Ascending aorta (tissue), 2 donors: ENCODE results near the gene ZFYVE28. TPM values are rescaled to one million over a fixed set of nuclear protein-coding genes. Genes with fewer than 3 reads are reported as not detected.

Experiments used
- DNase-seq, 2 donors: peaks; one replicate each; pipeline ENCODE4 v3.0.0-alpha.2; 2019; ENCODE audit warnings: low spot score in 2 of 2
- H3K27ac ChIP-seq, 2 donors: fragments of 200-600 bp; sonication (generic); one replicate each; pipeline ENCODE4 v1.5.1; 2016 to 2017; ENCODE audit warnings: mild to moderate bottlenecking in 1 of 2
- H3K27me3 ChIP-seq: fragments of 200-600 bp; sonication (generic); one replicate; pipeline ENCODE4 v1.5.1; 2017
- H3K36me3 ChIP-seq, 2 donors: fragments of 200-600 bp; sonication (generic); one replicate each; pipeline ENCODE4 v1.5.1; 2016
- H3K4me1 ChIP-seq, 2 donors: fragments of 200-600 bp; sonication (generic); one replicate each; pipeline ENCODE4 v1.5.1; 2016 to 2017; ENCODE audit warnings: mild to moderate bottlenecking in 1 of 2
- H3K4me3 ChIP-seq, 2 donors: fragments of 200-600 bp; sonication (generic); one replicate each; pipeline ENCODE4 v1.5.1; 2016 to 2017; ENCODE audit warnings: mild to moderate bottlenecking in 1 of 2
- H3K9me3 ChIP-seq, 2 donors: fragments of 200-600 bp; sonication (generic); one replicate each; pipeline ENCODE4 v1.5.1; 2016
- intact Hi-C: fragments of 100-400 bp; cut with DNase I; formaldehyde crosslinking; loops from one replicate; pipeline ENCODE4 v1.15.1; 2023
- total RNA-seq: library from RNA; depleted of rRNA; stranded (reverse); fragments of >200 nt; gene quantifications from one replicate; pipeline ENCODE4 v1.1.0, GENCODE V29; 2016
- TF ChIP-seq, protein P1 (sequence below), 3 experiments: fragments of 200-600 bp in 2 of 3; fragments of 450-650 bp in 1 of 3; sonication (generic) in 2 of 3; IDR thresholded peaks; one replicate each; pipeline ENCODE4 v1.5.1; 2016 to 2019; ENCODE audit warnings: antibody characterized with exemption in 3 of 3, mild to moderate bottlenecking in 1 of 3, moderate library complexity in 1 of 3

ZFYVE28 gene
- total RNA-seq, 1 donor from 2014 or later: 12.3 TPM

DNA sequence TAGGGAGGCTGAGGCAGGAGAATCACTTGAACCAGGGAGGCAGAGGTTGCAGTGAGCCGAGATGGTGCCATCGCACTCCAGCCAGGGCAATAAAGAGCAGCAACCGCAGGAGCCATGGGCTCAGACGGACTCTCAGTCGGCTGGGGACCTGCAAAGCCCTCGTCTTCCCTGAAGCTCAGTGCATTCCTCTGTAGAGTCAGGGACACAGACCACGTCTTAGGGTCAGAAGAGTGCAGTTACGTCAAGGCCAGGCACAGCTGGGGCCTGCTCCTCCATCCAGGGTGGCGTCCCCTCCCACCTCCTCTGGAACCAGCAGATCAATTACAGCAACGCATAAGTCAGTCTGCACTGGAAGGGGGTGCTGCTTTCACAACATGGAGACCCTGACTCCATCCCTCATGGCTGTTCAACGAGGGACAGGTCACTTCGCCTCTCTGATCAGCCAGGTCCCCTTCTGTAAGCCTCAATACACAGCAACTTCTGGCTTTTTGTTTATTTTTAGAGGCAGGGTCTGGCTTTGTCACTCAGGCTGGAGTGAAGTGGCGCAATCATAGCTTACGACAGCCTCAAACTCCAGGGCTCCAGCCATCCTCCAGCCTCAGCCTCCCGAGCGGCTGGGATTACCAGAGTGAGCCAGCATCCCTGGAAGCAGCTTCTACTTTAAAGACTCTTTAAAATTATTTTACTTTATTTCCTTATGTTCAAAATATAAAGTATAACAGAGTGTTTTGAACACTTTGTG, 76.4 kb downstream of the ZFYVE28 start:
- Histone ChIP-seq H3K27ac (no peak overlapping the region), H3K4me1 (no peaks in the 10 kb centered on the region), H3K9me3 (no peaks in the 10 kb centered on the region), H3K4me3 (no peak overlapping the region), H3K36me3 (peaks cover 0 to 5% of the 10 kb centered on the region in 2 donors), H3K27me3 (no peaks in the 10 kb centered on the region)
- DNase-seq: peak in 1 of 2 donors; percentile 55
- TF ChIP-seq, protein P1, sequence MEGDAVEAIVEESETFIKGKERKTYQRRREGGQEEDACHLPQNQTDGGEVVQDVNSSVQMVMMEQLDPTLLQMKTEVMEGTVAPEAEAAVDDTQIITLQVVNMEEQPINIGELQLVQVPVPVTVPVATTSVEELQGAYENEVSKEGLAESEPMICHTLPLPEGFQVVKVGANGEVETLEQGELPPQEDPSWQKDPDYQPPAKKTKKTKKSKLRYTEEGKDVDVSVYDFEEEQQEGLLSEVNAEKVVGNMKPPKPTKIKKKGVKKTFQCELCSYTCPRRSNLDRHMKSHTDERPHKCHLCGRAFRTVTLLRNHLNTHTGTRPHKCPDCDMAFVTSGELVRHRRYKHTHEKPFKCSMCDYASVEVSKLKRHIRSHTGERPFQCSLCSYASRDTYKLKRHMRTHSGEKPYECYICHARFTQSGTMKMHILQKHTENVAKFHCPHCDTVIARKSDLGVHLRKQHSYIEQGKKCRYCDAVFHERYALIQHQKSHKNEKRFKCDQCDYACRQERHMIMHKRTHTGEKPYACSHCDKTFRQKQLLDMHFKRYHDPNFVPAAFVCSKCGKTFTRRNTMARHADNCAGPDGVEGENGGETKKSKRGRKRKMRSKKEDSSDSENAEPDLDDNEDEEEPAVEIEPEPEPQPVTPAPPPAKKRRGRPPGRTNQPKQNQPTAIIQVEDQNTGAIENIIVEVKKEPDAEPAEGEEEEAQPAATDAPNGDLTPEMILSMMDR (IDR thresholded peaks at IDR 0.05): no peak
- intact Hi-C loops: no loop called here

DNA sequence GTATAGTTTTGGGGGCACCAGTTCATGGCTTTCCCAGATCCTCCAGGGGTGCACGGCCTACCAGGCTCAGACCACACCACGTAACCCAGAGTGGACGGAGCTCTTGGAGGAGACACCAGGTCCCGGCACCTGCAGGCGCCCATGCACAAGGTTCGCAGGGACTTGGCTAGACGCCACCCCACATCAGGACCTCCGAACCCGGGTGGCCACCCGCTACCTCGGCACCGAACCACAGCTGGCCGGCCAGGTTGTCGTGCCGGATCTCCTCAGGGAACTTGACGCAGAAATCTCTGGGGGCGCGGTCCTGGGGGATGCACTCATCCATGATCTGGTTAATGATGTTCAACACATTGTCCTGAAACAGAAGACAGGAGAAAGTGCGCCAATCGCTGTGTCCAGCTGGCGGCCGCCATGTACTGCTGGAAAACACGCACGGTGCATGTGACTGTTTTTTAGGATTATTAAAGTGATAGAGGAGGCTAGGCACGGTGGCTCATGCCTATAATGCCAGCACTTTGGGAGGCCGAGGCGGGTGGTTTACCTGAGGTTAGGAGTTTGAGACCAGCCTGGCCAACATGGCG, 77.1 kb downstream of the ZFYVE28 start:
- TF ChIP-seq, protein P1 (IDR thresholded peaks at IDR 0.05): no peak
- DNase-seq: peak in 1 of 2 donors; percentile 49

DNA sequence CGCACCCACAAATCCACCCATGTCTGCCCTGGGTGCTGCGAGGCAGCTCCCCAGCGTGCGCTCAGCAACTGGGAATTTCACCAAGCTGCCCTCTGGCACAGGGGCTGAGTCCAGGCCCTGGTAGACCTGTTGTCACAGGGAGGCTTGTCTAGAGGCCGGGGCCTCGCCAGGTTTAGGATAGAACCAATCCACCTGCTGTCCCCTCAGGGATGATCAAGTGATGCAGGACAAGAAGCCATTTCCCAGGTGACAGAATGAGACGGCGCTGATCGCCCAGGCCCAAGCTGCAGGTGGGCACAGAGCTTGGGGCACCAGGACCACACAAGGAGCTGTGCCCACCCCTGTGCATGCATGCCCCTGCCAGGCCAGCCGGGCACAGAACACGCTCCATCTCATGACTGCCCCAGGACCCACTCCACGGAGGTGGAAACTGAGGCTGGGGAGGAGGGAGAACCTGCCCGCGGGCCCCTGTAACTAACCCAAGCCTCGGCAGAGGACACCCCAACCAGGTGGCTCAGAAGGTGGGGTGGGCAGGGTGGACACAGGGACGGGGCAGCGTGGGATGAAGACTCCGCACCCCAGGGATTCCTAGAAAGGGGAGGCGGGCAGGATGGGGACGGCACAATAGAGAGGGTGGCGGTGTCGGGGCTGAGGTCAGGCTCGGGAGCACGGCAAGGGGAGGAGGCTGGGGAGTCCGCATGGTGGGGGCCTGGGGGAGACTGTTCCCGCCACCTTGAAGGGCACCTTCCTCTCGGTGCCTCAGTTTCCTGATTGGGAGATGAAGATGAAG, 78.0 kb downstream of the ZFYVE28 start:
- intact Hi-C loops: no loop called here
- Histone ChIP-seq H3K27ac (no peak overlapping the region), H3K4me3 (no peak overlapping the region), H3K9me3 (no peaks in the 10 kb centered on the region), H3K27me3 (no peaks in the 10 kb centered on the region), H3K4me1 (no peaks in the 10 kb centered on the region), H3K36me3 (peaks cover 0 to 5% of the 10 kb centered on the region in 2 donors)
- TF ChIP-seq, protein P1 (IDR thresholded peaks at IDR 0.05): no peak
- no peak for DNase-seq

More for the DNA sequence above, 77.1 kb downstream of the ZFYVE28 start:
- H3K4me1 ChIP-seq: no peaks in the 10 kb centered on the region
- H3K27me3 ChIP-seq: no peaks in the 10 kb centered on the region
- H3K27ac ChIP-seq: no peak overlapping the region
- intact Hi-C loops: no loop called here
- H3K4me3 ChIP-seq: no peak overlapping the region
- H3K36me3 ChIP-seq: peaks cover 0 to 5% of the 10 kb centered on the region in 2 donors
- H3K9me3 ChIP-seq: no peaks in the 10 kb centered on the region

DNA sequence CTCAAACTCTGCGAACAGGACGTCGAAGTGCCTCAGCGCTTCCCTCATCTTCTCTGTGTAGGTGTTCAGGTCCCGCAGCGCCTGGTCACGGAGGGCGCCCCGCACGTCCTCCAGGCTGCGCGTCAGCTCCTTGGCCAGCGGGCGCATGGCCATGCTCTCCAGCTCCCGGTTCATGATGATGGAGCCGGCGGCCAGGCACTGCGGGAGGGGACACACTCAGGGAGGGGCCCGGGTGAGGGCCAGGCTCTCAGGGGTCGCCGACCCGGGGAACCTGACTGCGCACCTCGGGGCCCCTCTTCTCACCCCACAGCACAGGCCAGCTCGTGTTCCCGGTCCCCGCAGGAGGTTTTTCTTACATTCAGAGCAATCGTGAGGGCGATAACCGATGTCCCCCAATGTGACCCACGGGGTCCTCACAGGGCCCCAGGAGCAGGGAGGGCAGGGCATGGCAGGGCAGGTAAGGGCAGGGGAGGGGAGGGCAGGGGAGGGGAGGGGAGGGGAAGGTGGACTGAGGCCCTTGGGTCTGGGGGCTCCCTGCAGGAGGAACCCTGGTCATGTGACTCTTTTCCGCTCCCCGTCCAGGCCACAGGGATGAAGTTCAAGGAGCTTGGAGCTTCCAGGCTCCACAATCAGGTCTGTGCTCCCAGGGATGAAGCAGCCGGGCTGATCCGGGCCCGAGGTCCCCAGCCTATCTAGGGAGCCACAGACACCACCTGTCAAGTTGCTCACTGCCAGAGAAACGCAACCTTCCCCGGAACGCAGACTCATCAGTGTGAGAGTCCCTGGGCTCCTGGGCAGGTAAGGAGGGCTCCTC, 78.8 kb downstream of the ZFYVE28 start:
- Histone ChIP-seq H3K4me3 (no peak overlapping the region), H3K36me3 (peaks cover 0 to 5% of the 10 kb centered on the region in 2 donors), H3K4me1 (no peaks in the 10 kb centered on the region), H3K9me3 (no peaks in the 10 kb centered on the region), H3K27ac (no peak overlapping the region), H3K27me3 (no peaks in the 10 kb centered on the region)
- TF ChIP-seq, protein P1 (IDR thresholded peaks at IDR 0.05): no peak
- no peak for DNase-seq
- intact Hi-C loops: no loop called here

DNA sequence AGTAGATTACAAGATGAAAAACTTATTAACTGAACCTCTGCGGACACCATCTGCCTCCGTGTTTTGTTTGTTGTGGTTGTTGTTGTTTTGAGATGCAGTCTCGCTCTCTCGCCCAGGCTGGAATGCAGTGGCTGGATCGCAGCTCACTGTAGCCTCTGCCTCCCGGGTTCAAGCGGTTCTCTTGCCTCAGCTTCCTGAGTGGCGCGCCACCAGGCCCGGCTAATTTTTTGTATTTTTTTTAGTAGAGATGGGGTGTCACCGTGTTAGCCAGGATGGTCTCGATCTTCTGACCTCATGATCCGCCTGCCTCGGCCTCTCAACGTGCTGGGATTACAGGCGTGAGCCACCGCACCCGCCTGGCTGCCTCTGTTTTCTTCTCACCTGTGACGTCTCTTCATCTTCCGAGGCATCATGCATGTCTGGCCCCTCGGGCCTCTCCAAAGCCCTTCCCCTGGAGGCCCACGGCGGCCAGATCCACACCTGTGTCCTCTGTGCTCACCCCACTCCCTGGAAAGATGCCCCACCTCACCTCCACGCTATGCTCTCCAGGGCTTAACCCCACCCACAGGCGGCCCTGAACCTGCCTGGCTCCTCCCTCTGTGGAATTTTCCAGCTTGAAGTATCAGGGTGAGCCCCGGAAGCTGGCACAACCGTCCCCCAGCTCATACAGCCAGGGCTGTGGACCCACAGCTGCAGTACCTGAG, 79.5 kb downstream of the ZFYVE28 start:
- Histone ChIP-seq H3K27me3 (no peaks in the 10 kb centered on the region), H3K9me3 (no peaks in the 10 kb centered on the region), H3K4me3 (no peak overlapping the region), H3K4me1 (no peaks in the 10 kb centered on the region), H3K27ac (no peak overlapping the region), H3K36me3 (peaks cover 0 to 5% of the 10 kb centered on the region in 2 donors)
- TF ChIP-seq, protein P1 (IDR thresholded peaks at IDR 0.05): no peak
- no peak for DNase-seq
- intact Hi-C loops: no loop called here
